A549 (cell line): ENCODE results near the gene MOCS1. TPM values are rescaled to one million over a fixed set of nuclear protein-coding genes. Genes with fewer than 3 reads are reported as not detected.

Experiments used
- ATAC-seq, 2 experiments: fragments of 200-7000 bp in 1 of 2; fragments of >200 bp in 1 of 2; cut with Nextera tagmentation in 1 of 2; cut with Tn5 transposase in 1 of 2; 3 replicates each; pipeline versions ENCODE4 v1.8.0 to v1.9.1; 2018 to 2020; ENCODE audit warnings: mild to moderate bottlenecking in 1 of 2, moderate library complexity in 1 of 2
- CTCF ChIA-PET: fragments of 300-600 bp; sonication (Branson Sonifier 250); formaldehyde crosslinking; extraction: SDS; loops from one replicate; lab custom pipeline; 2021; ENCODE audit warnings: antibody characterized with exemption, inconsistent platforms; lab: Yijun Ruan, JAX
- POLR2A ChIA-PET: fragments of 350-600 bp; formaldehyde crosslinking; extraction: SDS; loops from one replicate; lab custom pipeline; 2021; ENCODE audit warnings: antibody characterized with exemption, inconsistent platforms; lab: Yijun Ruan, JAX
- DNase-seq, 2 experiments: peaks; one replicate each; pipeline versions ENCODE4 v3.0.0 to v3.0.0-alpha.2; 2011 to 2016; ENCODE audit warnings: low read depth in 1 of 2, low spot score in 1 of 2
- FAIRE-seq: peaks from 2 replicates; lab custom pipeline; 2011; peaks lifted over from hg19 to GRCh38; lab: Jason Lieb, UNC
- H3K27ac ChIP-seq, 2 experiments: fragments of >200 bp; sonication (Bioruptor Twin); formaldehyde crosslinking; 3 replicates each; pipeline ENCODE4 v1.5.1; 2016 to 2017
- H3K4me1 ChIP-seq: fragments of >200 bp; sonication (Bioruptor Twin); formaldehyde crosslinking; 3 replicates; pipeline ENCODE4 v1.6.1; 2016
- H3K4me2 ChIP-seq: fragments of >200 bp; sonication (Bioruptor Twin); formaldehyde crosslinking; 3 replicates; pipeline ENCODE4 v1.6.1; 2016
- H3K4me3 ChIP-seq: fragments of >200 bp; sonication (Bioruptor Twin); formaldehyde crosslinking; 3 replicates; pipeline ENCODE4 v1.5.1; 2016
- H3K9me3 ChIP-seq: fragments of >200 bp; sonication (Bioruptor Twin); formaldehyde crosslinking; 3 replicates; pipeline ENCODE4 v1.6.1; 2016
- CBX2 ChIP-seq: fragments of 200-600 bp; sonication (generic); IDR thresholded peaks from 2 replicates; pipeline ENCODE4 v1.6.1; 2016; ENCODE audit warnings: low read depth, mild to moderate bottlenecking, borderline replicate concordance
- CEBPB ChIP-seq, 2 experiments: fragments of >200 bp in 1 of 2; sonication (Bioruptor Twin) in 1 of 2; formaldehyde crosslinking in 1 of 2; IDR thresholded peaks; 2 replicates each; pipeline ENCODE4 v1.6.1; 2012 to 2016
- CHD2 ChIP-seq: fragments of 150-350 bp; IDR thresholded peaks from 2 replicates; pipeline ENCODE4 v1.6.1; 2014; ENCODE audit warnings: low read length; ENCODE audit not compliant: partially characterized antibody
- CHD4 ChIP-seq: fragments of 200-600 bp; sonication (generic); IDR thresholded peaks from 2 replicates; pipeline ENCODE4 v1.6.1; 2016; ENCODE audit warnings: antibody characterized with exemption, mild to moderate bottlenecking, borderline replicate concordance
- CTCF ChIP-seq: fragments of >200 bp; sonication (Bioruptor Twin); formaldehyde crosslinking; IDR thresholded peaks from 3 replicates; pipeline ENCODE4 v1.5.1; 2016
- EHF ChIP-seq: fragments of 250-450 bp; sonication (Bioruptor Pico); IDR thresholded peaks from 2 replicates; pipeline ENCODE4 v1.5.0; 2020; ENCODE audit warnings: mild to moderate bottlenecking
- ELK1 ChIP-seq: fragments of 150-350 bp; IDR thresholded peaks from 2 replicates; pipeline ENCODE4 v1.6.1; 2014; ENCODE audit warnings: low read depth, mild to moderate bottlenecking, low read length
- GATA3 ChIP-seq: IDR thresholded peaks from 2 replicates; pipeline ENCODE4 v1.6.1; 2012; ENCODE audit warnings: borderline replicate concordance
- HDAC2 ChIP-seq: fragments of 200-600 bp; sonication (generic); IDR thresholded peaks from 2 replicates; pipeline ENCODE4 v1.6.1; 2016
- PHF8 ChIP-seq: fragments of 200-600 bp; sonication (generic); IDR thresholded peaks from 2 replicates; pipeline ENCODE4 v1.6.1; 2016; ENCODE audit warnings: low read depth, mild to moderate bottlenecking, antibody characterized with exemption, moderate library complexity, borderline replicate concordance
- POLR2AphosphoS2 ChIP-seq: conservative IDR thresholded peaks from 2 replicates; pipeline ENCODE4 v1.6.1; 2012; ENCODE audit warnings: low read length, improper control_type of control experiment, inconsistent platforms
- RAD21 ChIP-seq, 2 experiments: fragments of >200 bp in 1 of 2; sonication (Bioruptor Twin) in 1 of 2; formaldehyde crosslinking in 1 of 2; IDR thresholded peaks in 1 of 2; conservative IDR thresholded peaks in 1 of 2; 2 replicates in 1 of 2; 3 replicates in 1 of 2; pipeline ENCODE4 v1.6.1; 2012 to 2018; ENCODE audit warnings: inconsistent platforms in 1 of 2
- RARB ChIP-seq: fragments of 250-450 bp; sonication (Bioruptor Pico); IDR thresholded peaks from 2 replicates; pipeline ENCODE4 v1.8.0; 2021; ENCODE audit warnings: mild to moderate bottlenecking, moderate library complexity
- RCOR1 ChIP-seq: fragments of 150-350 bp; IDR thresholded peaks from 2 replicates; pipeline ENCODE4 v1.6.1; 2014; ENCODE audit warnings: antibody characterized with exemption, low read length, low read depth
- RFX5 ChIP-seq: fragments of 450-650 bp; IDR thresholded peaks from 2 replicates; pipeline ENCODE4 v1.7.1; 2014; ENCODE audit warnings: antibody characterized with exemption, mild to moderate bottlenecking, moderate library complexity
- RNF2 ChIP-seq: fragments of 200-600 bp; sonication (generic); IDR thresholded peaks from 2 replicates; pipeline ENCODE4 v1.6.1; 2016; ENCODE audit warnings: low read depth, mild to moderate bottlenecking, antibody characterized with exemption, moderate library complexity, borderline replicate concordance
- SMC3 ChIP-seq: fragments of >200 bp; sonication (Bioruptor Twin); formaldehyde crosslinking; IDR thresholded peaks from 3 replicates; pipeline ENCODE4 v1.6.1; 2018; ENCODE audit warnings: inconsistent platforms
- TP53 ChIP-seq: fragments of 250-450 bp; sonication (Bioruptor Pico); IDR thresholded peaks from 2 replicates; pipeline ENCODE4 v1.5.0; 2021; ENCODE audit warnings: mild to moderate bottlenecking, moderate library complexity
- ZC3H11A ChIP-seq: fragments of 450-650 bp; IDR thresholded peaks from 2 replicates; pipeline ENCODE4 v1.6.1; 2014; ENCODE audit warnings: antibody characterized with exemption, mild to moderate bottlenecking
- ZSCAN20 ChIP-seq: fragments of 250-450 bp; sonication (Bioruptor Pico); IDR thresholded peaks from 2 replicates; pipeline ENCODE4 v1.8.0; 2022; ENCODE audit warnings: mild to moderate bottlenecking, moderate library complexity
- WGBS: methylation state at CpG from one replicate; pipeline ENCODE4 v1.1.6; 2017; ENCODE audit errors: missing lambda C conversion rate; 5-methylcytosine and 5-hydroxymethylcytosine counted together
- polyA plus RNA-seq, 4 experiments: library from polyadenylated mRNA; depleted of rRNA in 3 of 4; stranded (reverse); fragments of >200 nt; fragmentation: RNase III in 1 of 4; extraction: RNeasy Plus Mini Kit Qiagen cat#74134 plus additional on column Dnase treatment in 1 of 4; gene quantifications; 2 replicates in 3 of 4; 3 replicates in 1 of 4; pipeline ENCODE4 v1.2.3, GENCODE V29; 2011 to 2017
- TF ChIP-seq, protein P1 (sequence below): fragments of >200 bp; sonication (Bioruptor Twin); formaldehyde crosslinking; IDR thresholded peaks from 3 replicates; pipeline ENCODE4 v1.6.1; 2016
- TF ChIP-seq, protein P2 (sequence below): fragments of 450-650 bp; IDR thresholded peaks from 2 replicates; pipeline ENCODE4 v1.6.1; 2014; ENCODE audit warnings: antibody characterized with exemption

MOCS1 gene
- polyA plus RNA-seq, 2 of the 4 experiments (the other 2 are of a cell fraction) = 0.68 to 1.8 TPM

GRCh38 chr6:39948199-39948791 is 14.0 kb upstream of the MOCS1 start (continued):
- TF ChIP-seq, protein P1, sequence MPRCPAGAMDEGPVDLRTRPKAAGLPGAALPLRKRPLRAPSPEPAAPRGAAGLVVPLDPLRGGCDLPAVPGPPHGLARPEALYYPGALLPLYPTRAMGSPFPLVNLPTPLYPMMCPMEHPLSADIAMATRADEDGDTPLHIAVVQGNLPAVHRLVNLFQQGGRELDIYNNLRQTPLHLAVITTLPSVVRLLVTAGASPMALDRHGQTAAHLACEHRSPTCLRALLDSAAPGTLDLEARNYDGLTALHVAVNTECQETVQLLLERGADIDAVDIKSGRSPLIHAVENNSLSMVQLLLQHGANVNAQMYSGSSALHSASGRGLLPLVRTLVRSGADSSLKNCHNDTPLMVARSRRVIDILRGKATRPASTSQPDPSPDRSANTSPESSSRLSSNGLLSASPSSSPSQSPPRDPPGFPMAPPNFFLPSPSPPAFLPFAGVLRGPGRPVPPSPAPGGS = no peak
- TF ChIP-seq TP53 (CRISPR knock-in tag) = no peak

DNA sequence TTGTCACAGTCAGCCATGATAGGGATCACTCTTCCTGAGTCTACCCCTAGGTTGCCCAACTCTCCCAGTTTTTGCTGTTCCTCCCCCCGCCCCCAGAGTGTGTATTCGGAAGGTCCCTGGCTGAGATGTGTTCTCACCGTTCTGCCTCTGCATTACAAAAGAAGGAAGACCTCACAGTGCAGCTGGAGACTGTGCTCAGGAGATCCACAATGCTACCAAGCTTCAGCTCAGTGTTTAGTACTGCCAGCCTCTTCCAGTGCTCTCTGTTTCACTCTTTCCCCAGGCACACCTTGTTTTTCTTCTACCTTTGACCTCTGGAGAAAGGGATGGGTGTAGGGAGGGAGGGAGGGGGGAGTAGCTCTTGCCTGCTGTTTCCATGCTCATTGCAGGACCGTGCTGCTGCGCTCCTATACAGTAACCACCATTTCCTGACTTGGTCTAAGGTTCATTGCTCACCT is 13.4 kb upstream of the MOCS1 start:
- Histone ChIP-seq H3K27ac (no peak overlapping the region), H3K4me1 (no peaks in the 10 kb centered on the region), H3K9me3 (no peaks in the 10 kb centered on the region), H3K4me3 (no peak overlapping the region), H3K4me2 (no peak overlapping the region)
- ChIA-PET POLR2A (no interaction called here), CTCF (interaction anchor here (1.7 kb wide), 1 partner anchor 8 kb away, joined by 4 read pairs; no protein-coding TSS in a partner anchor)
- ATAC-seq (no peak), DNase-seq (no peak), FAIRE-seq (no peak)
- WGBS = 13% methylated on average over 5 of the region's 5 CpGs
- TF ChIP-seq EHF (CRISPR knock-in tag) (no peak), RCOR1 (no peak), SMC3 (no peak), CTCF (no peak), RFX5 (no peak)
- TF ChIP-seq, protein P2, sequence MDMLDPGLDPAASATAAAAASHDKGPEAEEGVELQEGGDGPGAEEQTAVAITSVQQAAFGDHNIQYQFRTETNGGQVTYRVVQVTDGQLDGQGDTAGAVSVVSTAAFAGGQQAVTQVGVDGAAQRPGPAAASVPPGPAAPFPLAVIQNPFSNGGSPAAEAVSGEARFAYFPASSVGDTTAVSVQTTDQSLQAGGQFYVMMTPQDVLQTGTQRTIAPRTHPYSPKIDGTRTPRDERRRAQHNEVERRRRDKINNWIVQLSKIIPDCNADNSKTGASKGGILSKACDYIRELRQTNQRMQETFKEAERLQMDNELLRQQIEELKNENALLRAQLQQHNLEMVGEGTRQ = no peak

GRCh38 chr6:39945626-39946025 is 11.4 kb upstream of the MOCS1 start:
- Histone ChIP-seq H3K9me3 (no peaks in the 10 kb centered on the region), H3K4me1 (no peaks in the 10 kb centered on the region), H3K4me3 (no peak overlapping the region), H3K4me2 (no peak overlapping the region), H3K27ac (no peak overlapping the region)
- TF ChIP-seq POLR2AphosphoS2 (no peak), CHD2 (no peak), GATA3 (no peak), CBX2 (no peak), RARB (CRISPR knock-in tag) (no peak), ZSCAN20 (CRISPR knock-in tag) (no peak), RNF2 (no peak), CEBPB (IDR thresholded peaks at IDR 0.05) (no peak), HDAC2 (no peak), ZC3H11A (no peak), RAD21 (conservative IDR thresholded peaks at IDR 0.05 in 1 of 2, IDR thresholded peaks at IDR 0.05 in 1 of 2) (no peak), ELK1 (no peak), CHD4 (no peak), EHF (CRISPR knock-in tag) (no peak), CTCF (no peak), PHF8 (no peak)
- DNase-seq = no peak
- no peak for ATAC-seq
- POLR2A ChIA-PET = no interaction called here
- 20% methylated on average over 1 of the region's 1 CpG for WGBS
- no peak for FAIRE-seq
- CTCF ChIA-PET = no interaction called here
